ENCODE data around the gene RFWD3.

RFWD3 gene, protein sequence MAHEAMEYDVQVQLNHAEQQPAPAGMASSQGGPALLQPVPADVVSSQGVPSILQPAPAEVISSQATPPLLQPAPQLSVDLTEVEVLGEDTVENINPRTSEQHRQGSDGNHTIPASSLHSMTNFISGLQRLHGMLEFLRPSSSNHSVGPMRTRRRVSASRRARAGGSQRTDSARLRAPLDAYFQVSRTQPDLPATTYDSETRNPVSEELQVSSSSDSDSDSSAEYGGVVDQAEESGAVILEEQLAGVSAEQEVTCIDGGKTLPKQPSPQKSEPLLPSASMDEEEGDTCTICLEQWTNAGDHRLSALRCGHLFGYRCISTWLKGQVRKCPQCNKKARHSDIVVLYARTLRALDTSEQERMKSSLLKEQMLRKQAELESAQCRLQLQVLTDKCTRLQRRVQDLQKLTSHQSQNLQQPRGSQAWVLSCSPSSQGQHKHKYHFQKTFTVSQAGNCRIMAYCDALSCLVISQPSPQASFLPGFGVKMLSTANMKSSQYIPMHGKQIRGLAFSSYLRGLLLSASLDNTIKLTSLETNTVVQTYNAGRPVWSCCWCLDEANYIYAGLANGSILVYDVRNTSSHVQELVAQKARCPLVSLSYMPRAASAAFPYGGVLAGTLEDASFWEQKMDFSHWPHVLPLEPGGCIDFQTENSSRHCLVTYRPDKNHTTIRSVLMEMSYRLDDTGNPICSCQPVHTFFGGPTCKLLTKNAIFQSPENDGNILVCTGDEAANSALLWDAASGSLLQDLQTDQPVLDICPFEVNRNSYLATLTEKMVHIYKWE

DNA sequence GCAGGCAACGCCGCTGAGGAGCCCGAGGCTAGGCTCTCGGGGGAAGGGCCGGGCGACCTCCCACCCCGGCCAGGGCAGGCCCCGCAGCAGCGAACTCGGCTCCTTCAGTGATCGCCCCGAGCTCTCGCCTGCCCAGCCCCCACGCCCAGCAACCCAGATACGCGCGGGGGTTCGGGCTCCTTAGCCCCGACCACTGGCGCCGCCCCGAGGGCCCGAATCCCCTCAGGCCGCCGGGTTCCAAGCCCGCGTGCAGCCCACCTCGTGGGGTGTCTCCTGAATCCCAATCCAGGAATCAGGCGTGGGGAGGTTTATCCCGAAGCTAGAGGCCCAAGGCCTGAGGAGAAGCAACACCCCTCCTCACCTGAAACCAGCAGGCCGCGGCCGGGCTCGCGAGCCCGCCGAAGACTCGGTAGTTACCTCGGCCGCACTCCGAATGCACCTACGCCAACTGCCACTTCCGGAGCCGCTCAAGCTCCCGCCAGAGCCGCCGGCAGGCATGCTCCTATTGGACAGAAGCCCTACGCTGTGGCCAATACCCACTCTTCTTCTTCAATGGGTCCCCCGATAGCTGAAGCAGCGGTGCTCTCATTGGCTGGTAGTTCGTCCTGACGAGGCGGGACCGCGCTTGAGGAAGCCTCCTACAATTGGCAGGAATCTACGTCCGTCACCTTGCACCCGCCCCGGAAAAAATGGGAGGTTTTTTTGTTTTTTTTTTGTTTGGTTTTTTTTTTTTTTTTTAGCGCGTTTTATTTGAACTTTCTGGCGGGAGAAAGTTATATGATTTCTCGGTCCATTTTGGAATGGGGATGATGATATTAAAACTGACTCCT, at the start of gene RFWD3:
Gene RFWD3 (minus strand): TSS at position 453 of the 830 bp plus-strand sequence. CDS start 5,428 bp downstream, outside the sequence.
- Histone ChIP-seq H3K4me3 (ENCODE audit: low read depth in 1 of 2, low read length in 2 of 2) (peak within 1 kb of the TSS; percentile 80 to 81), H3K36me3 (ENCODE audit: insufficient read depth, low read length) (peaks cover 48% of the 10 kb centered on the region), H3K4me1 (ENCODE audit: insufficient read depth, low read length) (peaks cover 55% of the 10 kb centered on the region), H3K9me3 (ENCODE audit: insufficient read depth, low read length, severe bottlenecking) (no peaks in the 10 kb centered on the region), H3K27ac (ENCODE audit: low read length) (peak within 1 kb of the TSS; percentile 99), H2AFZ (ENCODE audit: low read depth, low read length) (peak within 1 kb of the TSS; percentile 90), H3K79me2 (ENCODE audit: insufficient read depth, low read length) (peaks cover 60% of the 10 kb centered on the region), H3K9ac (ENCODE audit: low read depth, low read length) (peak within 1 kb of the TSS; percentile 98), H3K27me3 (ENCODE audit: insufficient read depth, low read length, poor library complexity) (no peaks in the 10 kb centered on the region), H4K20me1 (ENCODE audit: insufficient read depth, low read length) (peaks cover 35% of the 10 kb centered on the region), H3K4me2 (ENCODE audit: insufficient read depth, low read length) (peak within 1 kb of the TSS; percentile 80)
- peak; percentile 98 for DNase-seq
- TF ChIP-seq CTCF (IDR thresholded peaks at IDR 0.05; ENCODE audit: borderline replicate concordance, extremely low read depth, low read length, poor library complexity, severe bottlenecking) (no peak), EZH2 (IDR thresholded peaks at IDR 0.05; ENCODE audit: borderline replicate concordance, low read depth, low read length, severe bottlenecking) (no peak)
- ATAC-seq (ENCODE audit: insufficient read depth, low read depth): peak; percentile 99

GRCh38 chr16:74716355-74716754, 49.7 kb upstream of the RFWD3 start:
- no peak overlapping the region for H2AFZ ChIP-seq (ENCODE audit: low read depth, low read length)
- H3K9ac ChIP-seq (ENCODE audit: low read depth, low read length): no peak overlapping the region
- no peaks in the 10 kb centered on the region for H3K4me1 ChIP-seq (ENCODE audit: insufficient read depth, low read length)
- H3K79me2 ChIP-seq (ENCODE audit: insufficient read depth, low read length): no peaks in the 10 kb centered on the region
- DNase-seq: no peak
- no peaks in the 10 kb centered on the region for H3K9me3 ChIP-seq (ENCODE audit: insufficient read depth, low read length, severe bottlenecking)
- H3K4me2 ChIP-seq (ENCODE audit: insufficient read depth, low read length): no peak overlapping the region
- no peak for ATAC-seq (ENCODE audit: insufficient read depth, low read depth)
- no peaks in the 10 kb centered on the region for H3K27me3 ChIP-seq (ENCODE audit: insufficient read depth, low read length, poor library complexity)
- H4K20me1 ChIP-seq (ENCODE audit: insufficient read depth, low read length): no peaks in the 10 kb centered on the region
- H3K4me3 ChIP-seq (ENCODE audit: low read depth in 1 of 2, low read length in 2 of 2): no peak overlapping the region
- TF ChIP-seq EZH2 (IDR thresholded peaks at IDR 0.05; ENCODE audit: borderline replicate concordance, low read depth, low read length, severe bottlenecking) (no peak), CTCF (IDR thresholded peaks at IDR 0.05; ENCODE audit: borderline replicate concordance, extremely low read depth, low read length, poor library complexity, severe bottlenecking) (no peak)
- no peaks in the 10 kb centered on the region for H3K36me3 ChIP-seq (ENCODE audit: insufficient read depth, low read length)
- H3K27ac ChIP-seq (ENCODE audit: low read length): no peak overlapping the region

- H3K36me3 ChIP-seq (ENCODE audit: insufficient read depth, low read length): no peaks in the 10 kb centered on the region
- DNase-seq (no peak), ATAC-seq (ENCODE audit: insufficient read depth, low read depth) (no peak)
- no peaks in the 10 kb centered on the region for H3K27me3 ChIP-seq (ENCODE audit: insufficient read depth, low read length, poor library complexity)
- H3K4me3 ChIP-seq (ENCODE audit: low read depth in 1 of 2, low read length in 2 of 2): no peak overlapping the region
- no peaks in the 10 kb centered on the region for H3K4me1 ChIP-seq (ENCODE audit: insufficient read depth, low read length)
- no peak overlapping the region for H2AFZ ChIP-seq (ENCODE audit: low read depth, low read length)
- no peaks in the 10 kb centered on the region for H4K20me1 ChIP-seq (ENCODE audit: insufficient read depth, low read length)
- no peak overlapping the region for H3K27ac ChIP-seq (ENCODE audit: low read length)
- no peak overlapping the region for H3K4me2 ChIP-seq (ENCODE audit: insufficient read depth, low read length)
- H3K9me3 ChIP-seq (ENCODE audit: insufficient read depth, low read length, severe bottlenecking): no peaks in the 10 kb centered on the region
- TF ChIP-seq EZH2 (IDR thresholded peaks at IDR 0.05; ENCODE audit: borderline replicate concordance, low read depth, low read length, severe bottlenecking) (no peak), CTCF (IDR thresholded peaks at IDR 0.05; ENCODE audit: borderline replicate concordance, extremely low read depth, low read length, poor library complexity, severe bottlenecking) (no peak)
- H3K9ac ChIP-seq (ENCODE audit: low read depth, low read length): no peak overlapping the region
- H3K79me2 ChIP-seq (ENCODE audit: insufficient read depth, low read length): no peaks in the 10 kb centered on the region
Observed at GRCh38 chr16:74713876-74714275, 47.2 kb upstream of the RFWD3 start.
